ENCODE measurements around the gene ROBO1. TPM values are rescaled to one million over a fixed set of nuclear protein-coding genes. Genes with fewer than 3 reads are reported as not detected.

The ROBO1 gene
- total RNA-seq, 1 donor: 88.5 TPM

GRCh38 chr3:78562328-78562727 is 1205.5 kb downstream of the ROBO1 start:
- no peak overlapping the region for H3K4me3 ChIP-seq (ENCODE audit: low read depth, low read length)
- no peak for TF ChIP-seq CTCF (IDR thresholded peaks at IDR 0.05; ENCODE audit: insufficient read depth, low read depth, low read length)
- DNase-seq (ENCODE audit: low read depth): no peak

Small RNA genes lying within 50 kb of the gene (small RNA-seq; reads per million reads assigned to genes)
- gene MIR3923: not detected
- not detected for gene RN7SL751P
